Measurements from ENCODE around the gene SFMBT2. TPM values are rescaled to one million over a fixed set of nuclear protein-coding genes. Genes with fewer than 3 reads are reported as not detected.

The SFMBT2 gene
- total and polyA plus RNA-seq, 4 donors: 2.9 to 11.0 (median 6.5) TPM

DNA sequence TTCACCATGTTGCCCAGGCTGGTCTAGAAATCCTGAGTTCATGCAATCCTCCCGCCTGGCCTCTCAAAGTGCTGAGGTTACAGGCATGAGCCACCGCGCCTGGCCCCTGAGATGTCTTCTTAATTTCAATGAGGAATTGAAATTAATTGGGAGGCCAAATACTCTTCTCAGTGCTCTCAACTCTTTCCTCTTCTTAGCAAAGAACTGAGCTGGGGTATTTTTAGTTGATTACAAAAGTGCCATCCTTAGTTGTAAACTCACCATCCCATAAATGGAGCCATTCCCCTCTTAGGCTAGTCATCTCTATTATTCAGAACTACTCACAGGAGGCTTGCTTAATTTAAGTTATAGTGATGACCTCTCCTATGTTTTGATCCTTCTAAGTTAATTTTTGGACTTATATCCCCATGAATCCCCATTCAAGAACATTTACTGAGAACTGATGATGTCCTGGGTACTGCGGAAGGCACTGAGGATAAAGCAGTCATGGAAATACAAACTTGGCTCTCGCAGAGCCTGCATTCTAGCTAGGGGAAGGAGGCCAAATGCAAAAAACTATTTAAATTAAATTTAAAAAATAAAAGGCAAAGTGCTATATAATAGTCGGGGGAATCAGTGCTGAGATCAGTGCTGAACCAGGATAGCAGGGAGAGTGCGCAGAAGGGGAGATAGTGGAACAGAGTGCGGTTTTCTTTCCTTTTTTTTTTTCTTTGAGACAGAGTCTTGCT lies 145.3 kb downstream of the SFMBT2 start:
- no peaks in the 10 kb centered on the region for H3K9me3 ChIP-seq (ENCODE audit: control insufficient read depth in 4 of 4, insufficient read depth in 3 of 4, low read length in 3 of 4)
- no peaks in the 10 kb centered on the region for H3K27me3 ChIP-seq (ENCODE audit: control insufficient read depth in 3 of 3, insufficient read depth in 3 of 3, low read length in 2 of 3)
- TF ChIP-seq, protein P1, sequence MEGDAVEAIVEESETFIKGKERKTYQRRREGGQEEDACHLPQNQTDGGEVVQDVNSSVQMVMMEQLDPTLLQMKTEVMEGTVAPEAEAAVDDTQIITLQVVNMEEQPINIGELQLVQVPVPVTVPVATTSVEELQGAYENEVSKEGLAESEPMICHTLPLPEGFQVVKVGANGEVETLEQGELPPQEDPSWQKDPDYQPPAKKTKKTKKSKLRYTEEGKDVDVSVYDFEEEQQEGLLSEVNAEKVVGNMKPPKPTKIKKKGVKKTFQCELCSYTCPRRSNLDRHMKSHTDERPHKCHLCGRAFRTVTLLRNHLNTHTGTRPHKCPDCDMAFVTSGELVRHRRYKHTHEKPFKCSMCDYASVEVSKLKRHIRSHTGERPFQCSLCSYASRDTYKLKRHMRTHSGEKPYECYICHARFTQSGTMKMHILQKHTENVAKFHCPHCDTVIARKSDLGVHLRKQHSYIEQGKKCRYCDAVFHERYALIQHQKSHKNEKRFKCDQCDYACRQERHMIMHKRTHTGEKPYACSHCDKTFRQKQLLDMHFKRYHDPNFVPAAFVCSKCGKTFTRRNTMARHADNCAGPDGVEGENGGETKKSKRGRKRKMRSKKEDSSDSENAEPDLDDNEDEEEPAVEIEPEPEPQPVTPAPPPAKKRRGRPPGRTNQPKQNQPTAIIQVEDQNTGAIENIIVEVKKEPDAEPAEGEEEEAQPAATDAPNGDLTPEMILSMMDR (IDR thresholded peaks at IDR 0.05; ENCODE audit: control extremely low read depth, extremely low read depth): no peak
- H3K4me3 ChIP-seq: no peak overlapping the region
- ATAC-seq (ENCODE audit: insufficient read depth, low FRiP score): no peak
- DNase-seq: no peak
- peaks cover 0 to 22% (median 8%) of the 10 kb centered on the region in 5 donors for H3K4me1 ChIP-seq (ENCODE audit: control insufficient read depth in 5 of 5, insufficient read depth in 5 of 5, low read length in 5 of 5)
- H3K27ac ChIP-seq (ENCODE audit: low read depth in 1 of 2, low read length in 1 of 2): peak overlapping the region in 1 of 2 donors; percentile 56
- WGBS, 2 donors: 91% methylated on average over 8 of the region's 8 CpGs
- peaks cover 0 to 3% (median 0%) of the 10 kb centered on the region in 4 donors for H3K36me3 ChIP-seq (ENCODE audit: control insufficient read depth in 4 of 4, insufficient read depth in 4 of 4, low read length in 4 of 4)
- no peak overlapping the region for H3K9ac ChIP-seq (ENCODE audit: insufficient read depth in 1 of 2, low read length in 2 of 2)

GRCh38 chr10:7264313-7264756 lies 146.5 kb downstream of the SFMBT2 start:
- H3K27me3 ChIP-seq (ENCODE audit: control insufficient read depth in 3 of 3, insufficient read depth in 3 of 3, low read length in 2 of 3): no peaks in the 10 kb centered on the region
- no peak overlapping the region for H3K9ac ChIP-seq (ENCODE audit: insufficient read depth in 1 of 2, low read length in 2 of 2)
- peak overlapping the region; percentile 24 to 63 for H3K27ac ChIP-seq (ENCODE audit: low read depth in 1 of 2, low read length in 1 of 2)
- TF ChIP-seq, protein P1 (IDR thresholded peaks at IDR 0.05; ENCODE audit: control extremely low read depth, extremely low read depth): no peak
- peaks cover 0 to 20% (median 8%) of the 10 kb centered on the region in 5 donors for H3K4me1 ChIP-seq (ENCODE audit: control insufficient read depth in 5 of 5, insufficient read depth in 5 of 5, low read length in 5 of 5)
- WGBS, 2 donors: 58 to 79% methylated on average over 7 of the region's 7 CpGs
- peaks cover 0 to under 1% (median 0%) of the 10 kb centered on the region in 4 donors for H3K36me3 ChIP-seq (ENCODE audit: control insufficient read depth in 4 of 4, insufficient read depth in 4 of 4, low read length in 4 of 4)
- H3K4me3 ChIP-seq: no peak overlapping the region
- DNase-seq (no peak), ATAC-seq (ENCODE audit: insufficient read depth, low FRiP score) (no peak)
- no peaks in the 10 kb centered on the region for H3K9me3 ChIP-seq (ENCODE audit: control insufficient read depth in 4 of 4, insufficient read depth in 3 of 4, low read length in 3 of 4)

GRCh38 chr10:7263616-7264015 lies 147.2 kb downstream of the SFMBT2 start:
- TF ChIP-seq, protein P1 (IDR thresholded peaks at IDR 0.05; ENCODE audit: control extremely low read depth, extremely low read depth): no peak
- Histone ChIP-seq H3K36me3 (ENCODE audit: control insufficient read depth in 4 of 4, insufficient read depth in 4 of 4, low read length in 4 of 4) (no peaks in the 10 kb centered on the region), H3K27me3 (ENCODE audit: control insufficient read depth in 3 of 3, insufficient read depth in 3 of 3, low read length in 2 of 3) (no peaks in the 10 kb centered on the region), H3K9ac (ENCODE audit: insufficient read depth in 1 of 2, low read length in 2 of 2) (no peak overlapping the region), H3K4me1 (ENCODE audit: control insufficient read depth in 5 of 5, insufficient read depth in 5 of 5, low read length in 5 of 5) (peaks cover 0 to 20% (median 5%) of the 10 kb centered on the region in 5 donors), H3K9me3 (ENCODE audit: control insufficient read depth in 4 of 4, insufficient read depth in 3 of 4, low read length in 3 of 4) (no peaks in the 10 kb centered on the region), H3K27ac (ENCODE audit: low read depth in 1 of 2, low read length in 1 of 2) (no peak overlapping the region), H3K4me3 (no peak overlapping the region)
- WGBS, 2 donors: 95 to 97% methylated on average over 5 of the region's 5 CpGs
- DNase-seq (no peak), ATAC-seq (ENCODE audit: insufficient read depth, low FRiP score) (no peak)

Measured in lung (tissue), 12 donors.